HL-60 (cell line): ENCODE data around the gene COL4A4.

Experiments used
- DNase-seq, 2 experiments: peaks; one replicate each; pipeline ENCODE4 v3.0.0-alpha.2; 2010 to 2020; ENCODE audit warnings: low read depth in 1 of 2, low spot score in 1 of 2
- H3K27ac ChIP-seq: fragments of 250-450 bp; sonication (Bioruptor Pico); replicated peaks from 2 replicates; pipeline ENCODE4 v1.5.1; 2020; ENCODE audit warnings: mild to moderate bottlenecking, moderate library complexity
- H3K27me3 ChIP-seq: fragments of 250-450 bp; sonication (Bioruptor Pico); 2 replicates; pipeline ENCODE4 v1.5.1; 2021; ENCODE audit warnings: mild to moderate bottlenecking, moderate library complexity; ENCODE audit not compliant: insufficient read depth, poor library complexity, severe bottlenecking
- H3K4me3 ChIP-seq: replicated peaks from 2 replicates; pipeline ENCODE4 v1.5.1; 2011; ENCODE audit warnings: mild to moderate bottlenecking, control low read depth, low read length; ENCODE audit not compliant: insufficient read depth
- CTCF ChIP-seq: IDR thresholded peaks from one replicate; pipeline ENCODE4 v1.5.1; 2011; ENCODE audit warnings: low read length, control low read depth, inconsistent platforms; ENCODE audit not compliant: insufficient read depth
- GABPA ChIP-seq: IDR thresholded peaks from 2 replicates; pipeline ENCODE4 v1.6.1; 2012; ENCODE audit warnings: low read depth
- POLR2AphosphoS5 ChIP-seq: IDR thresholded peaks from 2 replicates; pipeline ENCODE4 v1.6.1; 2012; ENCODE audit warnings: low read depth
- REST ChIP-seq: IDR thresholded peaks from 2 replicates; pipeline ENCODE4 v1.6.1; 2012; ENCODE audit warnings: low read depth; ENCODE audit not compliant: insufficient replicate concordance
- SPI1 ChIP-seq: IDR thresholded peaks from 2 replicates; pipeline ENCODE4 v1.6.1; 2012; ENCODE audit warnings: low read depth, mild to moderate bottlenecking, borderline replicate concordance

The COL4A4 gene

DNA sequence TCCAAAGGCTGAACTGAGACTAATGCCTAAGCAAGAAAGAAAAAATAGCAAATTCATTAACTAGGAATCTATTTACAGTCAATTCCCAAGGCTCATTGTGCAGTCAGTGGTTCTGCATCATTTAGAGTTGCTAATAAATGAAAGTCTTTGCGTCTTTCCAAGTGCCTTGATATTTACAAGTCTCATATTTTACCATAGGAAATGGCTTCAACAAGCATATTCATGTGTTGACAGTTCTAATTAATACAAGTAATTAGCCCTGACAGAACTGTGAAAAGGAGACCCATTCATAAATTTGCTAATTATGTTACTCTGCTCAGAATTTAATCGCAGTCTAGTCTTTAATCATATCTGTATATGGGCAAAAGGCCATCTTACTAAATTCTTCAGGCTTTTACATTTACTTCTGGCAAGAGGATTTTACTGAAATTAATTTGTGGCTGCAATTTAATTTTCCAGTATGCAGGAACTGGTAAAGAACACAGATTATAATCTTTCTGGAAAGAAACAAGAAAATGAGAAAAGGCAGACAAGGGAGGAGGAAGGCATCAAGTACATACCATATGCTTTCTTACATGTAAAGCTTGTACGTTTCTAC, 201.7 kb downstream of the COL4A4 start:
- H3K27ac ChIP-seq = no peak overlapping the region
- TF ChIP-seq POLR2AphosphoS5 (no peak), SPI1 (no peak), GABPA (no peak), REST (no peak), CTCF (no peak)
- no peak overlapping the region for H3K4me3 ChIP-seq
- no peak for DNase-seq
- no peaks in the 10 kb centered on the region for H3K27me3 ChIP-seq

DNA sequence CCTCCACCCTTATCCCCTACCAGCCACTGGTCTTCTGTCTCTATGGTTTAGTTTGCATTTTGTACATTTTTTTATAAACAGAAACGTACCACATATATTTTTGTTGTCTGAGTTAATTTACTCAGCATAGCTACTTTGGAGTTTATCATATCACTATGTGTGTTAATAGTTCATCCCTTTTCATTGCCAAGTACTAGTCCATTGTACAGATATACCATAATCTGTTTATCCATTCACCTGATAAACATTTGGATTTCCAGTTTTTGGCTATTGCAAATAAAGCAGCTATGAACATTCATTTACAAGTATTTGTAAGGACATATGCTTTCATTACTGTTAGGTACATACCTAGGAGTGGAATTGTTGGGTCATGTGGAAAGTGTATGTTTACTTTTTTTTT, 204.6 kb downstream of the COL4A4 start:
- Histone ChIP-seq H3K4me3 (no peak overlapping the region), H3K27ac (no peak overlapping the region), H3K27me3 (no peaks in the 10 kb centered on the region)
- no peak for DNase-seq
- no peak for TF ChIP-seq SPI1
- TF ChIP-seq CTCF = no peak
- no peak for TF ChIP-seq REST
- no peak for TF ChIP-seq GABPA
- no peak for TF ChIP-seq POLR2AphosphoS5

- no peaks in the 10 kb centered on the region for H3K27me3 ChIP-seq
- TF ChIP-seq REST = no peak
- TF ChIP-seq GABPA = no peak
- TF ChIP-seq CTCF = no peak
- no peak for TF ChIP-seq SPI1
- TF ChIP-seq POLR2AphosphoS5 = no peak
- H3K4me3 ChIP-seq = no peak overlapping the region
- H3K27ac ChIP-seq = no peak overlapping the region
- DNase-seq = no peak
Observed at GRCh38 chr2:226956659-226957058, 207.3 kb downstream of the COL4A4 start.
